ENCODE measurements around the gene TPCN2. TPM values are rescaled to one million over a fixed set of nuclear protein-coding genes. Genes with fewer than 3 reads are reported as not detected.
"Not testable (repeated sequence)": the region's sequence is repeated elsewhere in the genome, so short reads cannot be mapped to it uniquely, and the experiment has no call there.

TPCN2 gene
- total RNA-seq = 10 to 100 TPM; 10.7 to 27.2 (median 15.6) TPM
- long read RNA-seq, partial matches to known transcripts = 1 of 1 reads
- long read RNA-seq, other reads (novel, unspliced or antisense) = 0 of 1 reads

DNA sequence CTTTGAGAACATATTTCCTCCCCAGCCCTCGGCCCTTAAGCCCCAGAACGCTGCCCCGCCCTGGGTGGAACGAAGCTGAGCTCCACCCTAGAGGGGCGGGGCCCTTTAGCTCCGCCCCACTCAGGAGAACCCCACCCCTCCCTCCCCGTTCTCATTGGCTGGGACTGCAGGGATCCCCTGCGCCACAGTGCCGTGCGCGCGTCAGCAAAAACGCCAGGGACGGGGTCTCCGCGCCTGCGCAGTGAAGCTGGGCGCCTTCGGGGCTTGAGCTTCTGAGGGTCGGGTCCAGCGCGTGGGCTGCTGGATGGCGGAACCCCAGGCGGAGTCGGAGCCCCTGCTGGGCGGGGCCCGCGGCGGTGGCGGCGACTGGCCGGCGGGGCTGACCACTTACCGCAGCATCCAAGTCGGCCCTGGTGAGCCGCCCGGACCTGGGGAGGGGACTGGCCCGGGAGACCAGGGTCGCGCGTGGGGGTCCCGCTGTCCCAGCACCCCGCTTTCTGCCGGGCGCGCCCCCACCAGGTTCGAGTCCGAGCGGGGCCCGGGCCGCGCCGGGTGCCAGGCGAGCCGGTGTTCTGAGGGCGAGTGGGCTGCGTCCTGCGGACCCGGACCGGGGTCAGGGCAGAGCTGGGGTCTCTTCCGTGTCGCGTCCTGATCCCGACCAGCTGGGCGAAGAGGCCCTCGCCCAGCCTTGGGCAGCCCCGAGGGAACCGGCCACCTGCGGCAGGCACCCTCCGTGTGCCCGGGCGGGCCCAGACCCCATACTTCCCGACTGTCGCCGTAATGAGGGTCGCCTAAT is at the start of gene TPCN2:
TPCN2 (plus strand) TSS at position 239 of the 796 bp plus-strand sequence; CDS start at position 305, 66 bp downstream.
- H3K36me3 ChIP-seq = no peaks in the 10 kb centered on the region
- peak; percentile 88 to 91 (median 88) for ATAC-seq
- peaks cover 0 to 46% (median 21%) of the 10 kb centered on the region in 4 donors for H3K4me1 ChIP-seq
- H3K9me3 ChIP-seq = no peaks in the 10 kb centered on the region
- TF ChIP-seq CTCF (IDR thresholded peaks at IDR 0.05) = no peak
- TF ChIP-seq POLR2A (IDR thresholded peaks at IDR 0.05) = peak; percentile 65
- H3K27ac ChIP-seq = peak within 1 kb of the TSS; percentile 92 to 99 (median 93)
- DNase-seq = peak; percentile 95
- WGBS (ENCODE audit: insufficient coverage, low coverage, low lambda C conversion rate, missing lambda C conversion rate) = 0% methylated on average over 11 of the region's 76 CpGs
- intact Hi-C loops (cut with DNase I) = no loop called here
- H3K4me3 ChIP-seq = peak within 1 kb of the TSS; percentile 73 to 98 (median 79)
- H3K27me3 ChIP-seq = no peaks in the 10 kb centered on the region

- WGBS (ENCODE audit: insufficient coverage, low coverage, low lambda C conversion rate, missing lambda C conversion rate) = 87% methylated on average over 6 of the region's 8 CpGs
- no peak for TF ChIP-seq POLR2A (IDR thresholded peaks at IDR 0.05)
- TF ChIP-seq CTCF (IDR thresholded peaks at IDR 0.05) = no peak
- Histone ChIP-seq H3K27me3 (no peaks in the 10 kb centered on the region), H3K4me3 (no peak overlapping the region), H3K36me3 (no peaks in the 10 kb centered on the region), H3K4me1 (peaks cover 0 to 21% (median 3%) of the 10 kb centered on the region in 4 donors), H3K27ac (peak overlapping the region in 1 of 3 donors; percentile 88), H3K9me3 (no peaks in the 10 kb centered on the region)
- no peak for ATAC-seq
- intact Hi-C loops (cut with DNase I) = no loop called here
- no peak for DNase-seq
Observed at GRCh38 chr11:68999093-68999747, 49.5 kb upstream of the TPCN2 start.

GRCh38 chr11:68999748-69000355 is 48.9 kb upstream of the TPCN2 start:
- ATAC-seq; intact Hi-C loops (cut with DNase I); H3K27me3 ChIP-seq; H3K4me3 ChIP-seq; H3K9me3 ChIP-seq; H3K36me3 ChIP-seq: not testable (repeated sequence)
- peak in 1 of 3 donors; percentile 36 for DNase-seq
- Histone ChIP-seq H3K27ac (peak overlapping the region; percentile 49 to 88 (median 69)), H3K4me1 (peaks cover 0 to 21% (median 3%) of the 10 kb centered on the region in 4 donors)
- 74% methylated on average over 7 of the region's 12 CpGs for WGBS (ENCODE audit: insufficient coverage, low coverage, low lambda C conversion rate, missing lambda C conversion rate)

- Histone ChIP-seq H3K9me3 (no peaks in the 10 kb centered on the region), H3K27ac (peak overlapping the region; percentile 49 to 88 (median 69)), H3K4me3 (no peak overlapping the region), H3K27me3 (no peaks in the 10 kb centered on the region), H3K4me1 (peaks cover 0 to 21% (median 3%) of the 10 kb centered on the region in 4 donors), H3K36me3 (no peaks in the 10 kb centered on the region)
- ATAC-seq = peak in 3 of 4 donors; percentile 2 to 13 (median 6)
- TF ChIP-seq POLR2A (IDR thresholded peaks at IDR 0.05) (no peak), CTCF (IDR thresholded peaks at IDR 0.05) (no peak)
- DNase-seq = peak in 1 of 3 donors; percentile 31
- intact Hi-C loops (cut with DNase I) = no loop called here
- 83% methylated on average over 3 of the region's 5 CpGs for WGBS (ENCODE audit: insufficient coverage, low coverage, low lambda C conversion rate, missing lambda C conversion rate)
Observed at GRCh38 chr11:69000391-69000790, 48.3 kb upstream of the TPCN2 start.
